GM23248 (cell line): ENCODE measurements around the gene ACOT7. TPM values are rescaled to one million over a fixed set of nuclear protein-coding genes. Genes with fewer than 3 reads are reported as not detected.

Source experiments
- DNase-seq: peaks from one replicate; pipeline ENCODE4 v3.0.0-alpha.2; 2015
- H2AFZ ChIP-seq: fragments of 200-600 bp; sonication (generic); 2 replicates; pipeline ENCODE4 v1.6.1; 2016; ENCODE audit warnings: antibody characterized with exemption
- H3F3A ChIP-seq: fragments of 200-600 bp; sonication (generic); 2 replicates; pipeline ENCODE4 v1.6.1; 2016; ENCODE audit warnings: mild to moderate bottlenecking, antibody characterized with exemption, mixed run types; ENCODE audit not compliant: insufficient read depth
- H3K27ac ChIP-seq: fragments of 200-600 bp; sonication (generic); 2 replicates; pipeline ENCODE4 v1.5.1; 2016; ENCODE audit warnings: mild to moderate bottlenecking
- H3K27me3 ChIP-seq: fragments of 200-600 bp; sonication (generic); replicated peaks from 2 replicates; pipeline ENCODE4 v1.6.1; 2016; ENCODE audit warnings: mild to moderate bottlenecking; ENCODE audit not compliant: insufficient read depth
- H3K36me3 ChIP-seq: fragments of 200-600 bp; sonication (generic); 2 replicates; pipeline ENCODE4 v1.6.1; 2016; ENCODE audit warnings: low read depth, mild to moderate bottlenecking
- H3K4me1 ChIP-seq: fragments of 200-600 bp; sonication (generic); 2 replicates; pipeline ENCODE4 v1.6.1; 2016; ENCODE audit warnings: mild to moderate bottlenecking; ENCODE audit not compliant: insufficient read depth
- H3K4me2 ChIP-seq: fragments of 200-600 bp; sonication (generic); one replicate; pipeline ENCODE4 v1.6.1; 2016; ENCODE audit warnings: mild to moderate bottlenecking; ENCODE audit not compliant: unreplicated experiment
- H3K4me3 ChIP-seq: fragments of 200-600 bp; sonication (generic); 2 replicates; pipeline ENCODE4 v1.5.1; 2016; ENCODE audit warnings: mild to moderate bottlenecking
- H3K79me2 ChIP-seq: fragments of 200-600 bp; sonication (generic); 2 replicates; pipeline ENCODE4 v1.6.1; 2016; ENCODE audit warnings: mild to moderate bottlenecking; ENCODE audit not compliant: insufficient read depth
- H3K9ac ChIP-seq: fragments of 200-600 bp; sonication (generic); 2 replicates; pipeline ENCODE4 v1.6.1; 2016; ENCODE audit warnings: mild to moderate bottlenecking
- H3K9me2 ChIP-seq: fragments of 200-600 bp; sonication (generic); 2 replicates; pipeline ENCODE4 v1.6.1; 2016; ENCODE audit warnings: mixed run types, mild to moderate bottlenecking, moderate library complexity; ENCODE audit not compliant: insufficient read depth
- H3K9me3 ChIP-seq: fragments of 200-600 bp; sonication (generic); one replicate; pipeline ENCODE4 v1.6.1; 2017; ENCODE audit warnings: low read depth
- H4K20me1 ChIP-seq: fragments of 200-600 bp; sonication (generic); 2 replicates; pipeline ENCODE4 v1.6.0; 2016; ENCODE audit not compliant: insufficient read depth
- EZH2 ChIP-seq: fragments of 200-600 bp; sonication (generic); IDR thresholded peaks from 2 replicates; pipeline ENCODE4 v1.6.1; 2018; ENCODE audit warnings: antibody characterized with exemption, mild to moderate bottlenecking; ENCODE audit not compliant: insufficient read depth, poor library complexity, severe bottlenecking
- EZH2phosphoT487 ChIP-seq: fragments of 200-600 bp; sonication (generic); IDR thresholded peaks from 2 replicates; pipeline ENCODE4 v1.6.1; 2018; ENCODE audit warnings: antibody characterized with exemption, moderate library complexity, mild to moderate bottlenecking, low read depth; ENCODE audit not compliant: insufficient read depth
- WGBS, 2 experiments: methylation state at CpG; one replicate each; pipeline ENCODE4 v1.1.6; 2015 to 2017; ENCODE audit warnings: low lambda C conversion rate in 2 of 2, low coverage in 1 of 2; ENCODE audit errors: missing lambda C conversion rate in 2 of 2; 5-methylcytosine and 5-hydroxymethylcytosine counted together
- in situ Hi-C: fragments of 300-500 bp; cut with MboI; formaldehyde crosslinking; loops from 2 replicates; pipeline ENCODE4 v1.15.0; 2020
- polyA plus RNA-seq: library from polyadenylated mRNA; unstranded; fragments of >200 nt; fragmentation: Nextera tagmentation; extraction: Ambion mirVana; gene quantifications from 2 replicates; pipeline ENCODE4 v1.2.1, GENCODE V29; 2016
- total RNA-seq: library from RNA; depleted of rRNA; stranded (reverse); fragments of >200 nt; shearing (Covaris generic); gene quantifications from 2 replicates; pipeline ENCODE4 v1.2.3, GENCODE V29; 2014

Gene ACOT7
- total and polyA plus RNA-seq, 2 experiments from 2014 or later: 25.7 to 74.7 TPM

- no peak for DNase-seq
- Histone ChIP-seq H3F3A (no peaks in the 10 kb centered on the region), H3K4me1 (peaks cover 16% of the 10 kb centered on the region), H3K36me3 (no peaks in the 10 kb centered on the region), H3K9me2 (no peaks in the 10 kb centered on the region), H3K9me3 (no peaks in the 10 kb centered on the region), H3K4me3 (no peak overlapping the region), H2AFZ (no peak overlapping the region), H4K20me1 (no peaks in the 10 kb centered on the region), H3K4me2 (no peak overlapping the region), H3K79me2 (no peaks in the 10 kb centered on the region), H3K9ac (no peak overlapping the region), H3K27me3 (no peaks in the 10 kb centered on the region), H3K27ac (no peak overlapping the region)
- 95 to 96% methylated on average over 15 to 16 of the region's 16 CpGs for WGBS, 2 experiments
- in situ Hi-C loops: no loop called here
- TF ChIP-seq EZH2 (no peak), EZH2phosphoT487 (no peak)
Observed at GRCh38 chr1:6274622-6275139, 118.9 kb downstream of the ACOT7 start.

- Histone ChIP-seq H3K4me1 (peaks cover 16% of the 10 kb centered on the region), H3K4me3 (no peak overlapping the region), H3K36me3 (no peaks in the 10 kb centered on the region), H3K27ac (no peak overlapping the region), H3K4me2 (no peak overlapping the region), H2AFZ (no peak overlapping the region), H3K9ac (no peak overlapping the region), H3K9me2 (no peaks in the 10 kb centered on the region), H3K79me2 (no peaks in the 10 kb centered on the region), H3K9me3 (no peaks in the 10 kb centered on the region), H3F3A (no peaks in the 10 kb centered on the region), H3K27me3 (no peaks in the 10 kb centered on the region), H4K20me1 (no peaks in the 10 kb centered on the region)
- no peak for TF ChIP-seq EZH2
- no peak for TF ChIP-seq EZH2phosphoT487
- DNase-seq: no peak
- 97% methylated on average over 11 of the region's 11 CpGs for WGBS, 2 experiments
- in situ Hi-C loops: no loop called here
Observed at GRCh38 chr1:6274102-6274501, 119.5 kb downstream of the ACOT7 start.

DNA sequence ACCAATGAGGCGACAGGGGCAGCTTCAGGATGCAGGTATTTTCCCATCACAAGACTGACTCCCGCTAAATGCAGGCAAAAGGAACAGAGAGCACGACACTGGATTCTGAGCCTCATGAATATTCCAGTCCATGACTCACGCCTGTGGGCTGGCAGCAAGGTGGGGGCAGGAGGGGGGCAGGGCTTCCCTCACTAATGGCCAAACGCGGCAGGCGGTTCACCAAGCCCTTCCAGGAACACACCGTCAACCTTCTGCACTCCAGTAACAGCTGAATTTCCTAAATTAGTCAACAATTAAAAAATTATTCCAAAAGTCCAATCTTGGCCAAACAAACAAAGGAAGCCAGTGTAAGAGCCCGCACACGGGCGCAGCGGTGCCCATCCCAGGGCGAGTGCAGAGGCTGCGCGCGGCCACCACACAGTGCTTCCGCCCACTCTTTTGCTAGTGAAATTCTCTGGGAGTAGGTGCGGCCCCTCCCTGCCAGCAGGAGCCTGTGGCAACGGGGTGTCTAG, 120.1 kb downstream of the ACOT7 start:
- H3K4me1 ChIP-seq: peaks cover 16% of the 10 kb centered on the region
- H3K36me3 ChIP-seq: no peaks in the 10 kb centered on the region
- no peaks in the 10 kb centered on the region for H3K27me3 ChIP-seq
- in situ Hi-C loops: no loop called here
- H3F3A ChIP-seq: no peaks in the 10 kb centered on the region
- H3K4me2 ChIP-seq: no peak overlapping the region
- no peaks in the 10 kb centered on the region for H3K79me2 ChIP-seq
- no peaks in the 10 kb centered on the region for H4K20me1 ChIP-seq
- H2AFZ ChIP-seq: no peak overlapping the region
- no peaks in the 10 kb centered on the region for H3K9me3 ChIP-seq
- DNase-seq: peak; percentile 59
- TF ChIP-seq EZH2phosphoT487 (no peak), EZH2 (no peak)
- no peak overlapping the region for H3K4me3 ChIP-seq
- WGBS, 2 experiments: 91 to 92% methylated on average over 17 to 19 of the region's 19 CpGs
- H3K27ac ChIP-seq: no peak overlapping the region
- no peaks in the 10 kb centered on the region for H3K9me2 ChIP-seq
- no peak overlapping the region for H3K9ac ChIP-seq

GRCh38 chr1:6272868-6273267, 120.7 kb downstream of the ACOT7 start:
- H3K9me2 ChIP-seq: no peaks in the 10 kb centered on the region
- H3K9me3 ChIP-seq: no peaks in the 10 kb centered on the region
- in situ Hi-C loops: no loop called here
- 73 to 75% methylated on average over 6 of the region's 6 CpGs for WGBS, 2 experiments
- H3K4me3 ChIP-seq: no peak overlapping the region
- no peak overlapping the region for H3K4me2 ChIP-seq
- H3K9ac ChIP-seq: no peak overlapping the region
- H3K27ac ChIP-seq: no peak overlapping the region
- H3K79me2 ChIP-seq: no peaks in the 10 kb centered on the region
- no peaks in the 10 kb centered on the region for H3K27me3 ChIP-seq
- peaks cover 21% of the 10 kb centered on the region for H3K4me1 ChIP-seq
- DNase-seq: no peak
- H4K20me1 ChIP-seq: no peaks in the 10 kb centered on the region
- H3F3A ChIP-seq: 0 out of 2 replicates have a peak, but pooled peaks cover under 1% of the 10 kb centered on the region
- H2AFZ ChIP-seq: no peak overlapping the region
- H3K36me3 ChIP-seq: no peaks in the 10 kb centered on the region
- no peak for TF ChIP-seq EZH2
- no peak for TF ChIP-seq EZH2phosphoT487

- H2AFZ ChIP-seq: no peak overlapping the region
- H3K79me2 ChIP-seq: no peaks in the 10 kb centered on the region
- H3K4me1 ChIP-seq: peaks cover 25% of the 10 kb centered on the region
- no peak overlapping the region for H3K4me2 ChIP-seq
- WGBS, 2 experiments: 61 to 64% methylated on average over 9 of the region's 9 CpGs
- H3K27me3 ChIP-seq: no peaks in the 10 kb centered on the region
- no peaks in the 10 kb centered on the region for H3K36me3 ChIP-seq
- 0 out of 2 replicates have a peak, but pooled peaks cover 5% of the 10 kb centered on the region for H3F3A ChIP-seq
- H3K9me3 ChIP-seq: no peaks in the 10 kb centered on the region
- in situ Hi-C loops: no loop called here
- TF ChIP-seq EZH2: no peak
- no peak for TF ChIP-seq EZH2phosphoT487
- no peaks in the 10 kb centered on the region for H4K20me1 ChIP-seq
- no peak overlapping the region for H3K27ac ChIP-seq
- no peak overlapping the region for H3K9ac ChIP-seq
- no peak overlapping the region for H3K4me3 ChIP-seq
- no peak for DNase-seq
- no peaks in the 10 kb centered on the region for H3K9me2 ChIP-seq
Observed at GRCh38 chr1:6272452-6272851, 121.1 kb downstream of the ACOT7 start.
